ENCODE data around the gene COL19A1.
"Not testable (repeated sequence)": the region's sequence is repeated elsewhere in the genome, so short reads cannot be mapped to it uniquely, and the experiment has no call there.

The COL19A1 gene

GRCh38 chr6:69965974-69966373 lies 99.6 kb downstream of the COL19A1 start:
- not testable (repeated sequence) for DNase-seq (ENCODE audit: low read depth, low spot score)

- no peak for DNase-seq (ENCODE audit: low read depth, low spot score)
These were observed 106.8 kb downstream of the COL19A1 start for GRCh38 chr6:69973138-69973537.

- no peak for DNase-seq (ENCODE audit: low read depth, low spot score)
These were observed 107.4 kb downstream of the COL19A1 start for GRCh38 chr6:69973763-69974162.

GRCh38 chr6:69974193-69974592 lies 107.8 kb downstream of the COL19A1 start:
- DNase-seq (ENCODE audit: low read depth, low spot score) = no peak

GRCh38 chr6:69976591-69977090 lies 110.3 kb downstream of the COL19A1 start:
- DNase-seq (ENCODE audit: low read depth, low spot score) = no peak

- no peak for DNase-seq (ENCODE audit: low read depth, low spot score)
These were observed 114.3 kb downstream of the COL19A1 start for GRCh38 chr6:69980624-69981023.

GRCh38 chr6:69984506-69984905 lies 118.2 kb downstream of the COL19A1 start:
- DNase-seq (ENCODE audit: low read depth, low spot score) = no peak

- DNase-seq (ENCODE audit: low read depth, low spot score) = no peak
These were observed 118.8 kb downstream of the COL19A1 start for GRCh38 chr6:69985180-69985579.

- DNase-seq (ENCODE audit: low read depth, low spot score) = no peak
These were observed 121.2 kb downstream of the COL19A1 start for GRCh38 chr6:69987550-69987949.

GRCh38 chr6:69988458-69989126 lies 122.2 kb downstream of the COL19A1 start:
- DNase-seq (ENCODE audit: low read depth, low spot score) = no peak

GRCh38 chr6:69994251-69994650 lies 127.9 kb downstream of the COL19A1 start:
- no peak for DNase-seq (ENCODE audit: low read depth, low spot score)

GRCh38 chr6:70008189-70008588 lies 141.8 kb downstream of the COL19A1 start:
- no peak for DNase-seq (ENCODE audit: low read depth, low spot score)

GRCh38 chr6:70010339-70010738 lies 144.0 kb downstream of the COL19A1 start:
- DNase-seq (ENCODE audit: low read depth, low spot score) = not testable (repeated sequence)

- not testable (repeated sequence) for DNase-seq (ENCODE audit: low read depth, low spot score)
These were observed 156.8 kb downstream of the COL19A1 start for GRCh38 chr6:70023201-70023600.

GRCh38 chr6:70028246-70028645 lies 161.9 kb downstream of the COL19A1 start:
- no peak for DNase-seq (ENCODE audit: low read depth, low spot score)

- no peak for DNase-seq (ENCODE audit: low read depth, low spot score)
These were observed 162.6 kb downstream of the COL19A1 start for GRCh38 chr6:70028926-70029325.

- no peak for DNase-seq (ENCODE audit: low read depth, low spot score)
These were observed 167.4 kb downstream of the COL19A1 start for GRCh38 chr6:70033781-70034180.

GRCh38 chr6:70037445-70037844 lies 171.1 kb downstream of the COL19A1 start:
- DNase-seq (ENCODE audit: low read depth, low spot score) = no peak

GRCh38 chr6:70040766-70041165 lies 174.4 kb downstream of the COL19A1 start:
- no peak for DNase-seq (ENCODE audit: low read depth, low spot score)

GRCh38 chr6:70041411-70041810 lies 175.1 kb downstream of the COL19A1 start:
- no peak for DNase-seq (ENCODE audit: low read depth, low spot score)

- DNase-seq (ENCODE audit: low read depth, low spot score) = no peak
These were observed 179.1 kb downstream of the COL19A1 start for GRCh38 chr6:70045413-70045812.

- no peak for DNase-seq (ENCODE audit: low read depth, low spot score)
These were observed 185.1 kb downstream of the COL19A1 start for GRCh38 chr6:70051197-70052124.

Data from activated CD4-positive, CD25-positive, alpha-beta regulatory T cell treated with anti-CD3 and anti-CD28 coated beads, Interleukin-2, amount 50 U/mL, for 16 hours (primary cell).